ENCODE results near the gene MIEF2.
"Not testable (repeated sequence)": the region's sequence is repeated elsewhere in the genome, so short reads cannot be mapped to it uniquely, and the experiment has no call there.

MIEF2 gene

GRCh38 chr17:18300725-18301480, 40.4 kb downstream of the MIEF2 start:
- FAIRE-seq, result no peak

- FAIRE-seq, result not testable (repeated sequence)
These were observed 42.7 kb downstream of the MIEF2 start for GRCh38 chr17:18303206-18303605.

GRCh38 chr17:18309202-18309601, 48.7 kb downstream of the MIEF2 start:
- FAIRE-seq, result no peak

DNA sequence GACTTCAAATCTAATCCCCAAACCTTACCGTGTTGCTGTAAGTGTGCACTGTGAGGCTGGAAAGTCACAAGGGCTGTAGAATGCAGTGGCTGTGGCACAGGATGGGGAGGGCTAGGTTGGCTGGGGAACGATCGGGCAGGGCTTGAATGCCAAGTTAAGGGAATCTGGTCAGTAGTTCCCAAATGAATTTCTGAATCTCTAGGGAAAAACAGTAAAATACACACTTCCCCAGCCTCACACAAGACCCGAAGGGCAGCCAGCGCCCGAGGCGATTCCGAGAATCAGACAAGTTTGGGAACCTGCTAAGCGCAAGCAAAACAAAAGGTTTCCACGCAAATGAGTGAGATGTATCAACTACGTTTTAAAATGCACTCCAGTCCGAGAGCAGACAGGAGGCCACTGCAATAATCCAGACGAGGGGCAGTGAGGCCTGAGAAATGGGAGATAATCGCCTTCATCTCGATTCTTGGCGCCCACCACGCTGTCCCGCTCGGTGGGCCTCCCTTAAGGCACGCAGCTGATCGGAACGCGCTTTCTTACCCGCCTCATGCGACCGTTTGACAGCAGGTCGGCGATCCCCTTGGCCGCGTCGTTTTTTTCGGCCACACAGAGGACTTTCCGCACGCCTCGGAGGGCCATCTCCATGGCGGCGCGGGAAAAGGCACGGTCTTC, 53.7 kb downstream of the MIEF2 start:
- no peak for FAIRE-seq

GRCh38 chr17:18314731-18315561, 54.5 kb downstream of the MIEF2 start, which contains the start of the genes SMCR8 and TOP3A:
Gene SMCR8 (plus strand): TSS chr17:18315293. CDS start chr17:18315790, 497 bp downstream.
Gene TOP3A (minus strand): TSS chr17:18314994. CDS start chr17:18314778, 216 bp downstream.
- peak; percentile 93 for FAIRE-seq

- no peak for FAIRE-seq
These were observed 55.1 kb downstream of the MIEF2 start for GRCh38 chr17:18315562-18315922.

DNA sequence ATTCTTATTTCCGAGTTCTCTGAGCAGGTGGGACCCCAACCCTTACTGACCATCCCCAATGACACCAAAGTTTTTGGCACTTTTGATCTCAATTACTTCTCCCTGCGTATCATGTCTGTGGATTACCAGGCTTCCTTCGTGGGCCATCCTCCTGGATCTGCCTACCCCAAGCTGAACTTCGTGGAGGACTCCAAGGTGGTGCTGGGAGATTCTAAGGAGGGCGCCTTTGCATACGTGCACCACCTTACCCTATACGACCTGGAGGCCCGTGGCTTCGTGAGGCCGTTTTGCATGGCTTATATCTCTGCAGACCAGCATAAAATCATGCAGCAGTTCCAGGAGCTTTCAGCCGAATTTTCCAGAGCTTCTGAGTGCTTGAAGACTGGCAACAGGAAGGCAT, 55.5 kb downstream of the MIEF2 start:
- FAIRE-seq, result no peak

Data from TTC549 (cell line).